ENCODE data around the gene GABBR2. TPM values are rescaled to one million over a fixed set of nuclear protein-coding genes. Genes with fewer than 3 reads are reported as not detected.

Gene GABBR2
- total and polyA plus RNA-seq, 9 of the 15 experiments (the other 6 are each of a cell fraction or from before 2014, with no cell fraction given) = 0.15 to 1.9 (median 0.32) TPM

DNA sequence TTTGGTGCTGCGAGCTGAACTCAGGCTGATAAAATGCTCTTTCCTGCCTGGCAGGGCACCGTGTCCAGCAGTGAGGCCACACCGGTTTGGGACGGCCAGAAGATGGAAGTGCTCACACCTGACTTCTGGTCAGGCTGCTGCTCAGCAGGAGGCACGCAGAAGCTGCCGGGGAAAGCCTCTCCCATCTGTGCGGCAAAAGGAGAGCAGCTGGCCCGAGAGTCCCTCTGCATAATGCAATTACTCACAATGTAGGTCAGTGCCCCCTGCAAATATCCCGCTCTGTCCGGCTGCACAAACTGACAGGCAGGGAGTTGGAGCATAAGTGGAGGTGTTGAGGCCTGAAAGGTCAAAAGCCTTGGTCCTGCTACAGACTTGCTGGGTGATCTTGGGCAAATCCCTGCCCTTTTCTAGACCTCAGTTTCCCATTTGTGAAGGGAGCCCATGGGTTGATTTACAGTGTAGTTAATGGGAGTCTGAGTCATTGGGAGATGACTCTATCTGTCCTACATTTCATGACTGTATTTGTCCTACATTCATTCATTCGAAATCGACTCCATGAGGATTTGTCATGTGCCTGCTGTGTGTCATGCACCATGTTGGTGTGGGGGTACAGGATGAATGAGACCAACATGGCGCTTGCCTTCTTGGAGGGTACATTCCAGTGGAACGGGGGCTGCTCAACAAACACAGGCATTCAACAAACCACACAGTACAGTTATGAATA, 391.4 kb downstream of the GABBR2 start (continued):
- TF ChIP-seq, protein P1, sequence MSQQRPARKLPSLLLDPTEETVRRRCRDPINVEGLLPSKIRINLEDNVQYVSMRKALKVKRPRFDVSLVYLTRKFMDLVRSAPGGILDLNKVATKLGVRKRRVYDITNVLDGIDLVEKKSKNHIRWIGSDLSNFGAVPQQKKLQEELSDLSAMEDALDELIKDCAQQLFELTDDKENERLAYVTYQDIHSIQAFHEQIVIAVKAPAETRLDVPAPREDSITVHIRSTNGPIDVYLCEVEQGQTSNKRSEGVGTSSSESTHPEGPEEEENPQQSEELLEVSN (IDR thresholded peaks at IDR 0.05; ENCODE audit: borderline replicate concordance in 1 of 2, extremely low read depth in 1 of 2, insufficient read depth in 1 of 2, insufficient read length in 1 of 2, low read depth in 1 of 2, low read length in 1 of 2, poor library complexity in 1 of 2, severe bottlenecking in 1 of 2) = peak in 1 of 2 experiments; percentile 16
- 0 out of 4 replicates have a peak, but pooled peaks of 1 of the 2 experiments have one; percentile 28 for TF ChIP-seq SIN3A (IDR thresholded peaks at IDR 0.05; ENCODE audit: borderline replicate concordance in 2 of 2, control insufficient read depth in 1 of 2, low read depth in 2 of 2, low read length in 2 of 2)

DNA sequence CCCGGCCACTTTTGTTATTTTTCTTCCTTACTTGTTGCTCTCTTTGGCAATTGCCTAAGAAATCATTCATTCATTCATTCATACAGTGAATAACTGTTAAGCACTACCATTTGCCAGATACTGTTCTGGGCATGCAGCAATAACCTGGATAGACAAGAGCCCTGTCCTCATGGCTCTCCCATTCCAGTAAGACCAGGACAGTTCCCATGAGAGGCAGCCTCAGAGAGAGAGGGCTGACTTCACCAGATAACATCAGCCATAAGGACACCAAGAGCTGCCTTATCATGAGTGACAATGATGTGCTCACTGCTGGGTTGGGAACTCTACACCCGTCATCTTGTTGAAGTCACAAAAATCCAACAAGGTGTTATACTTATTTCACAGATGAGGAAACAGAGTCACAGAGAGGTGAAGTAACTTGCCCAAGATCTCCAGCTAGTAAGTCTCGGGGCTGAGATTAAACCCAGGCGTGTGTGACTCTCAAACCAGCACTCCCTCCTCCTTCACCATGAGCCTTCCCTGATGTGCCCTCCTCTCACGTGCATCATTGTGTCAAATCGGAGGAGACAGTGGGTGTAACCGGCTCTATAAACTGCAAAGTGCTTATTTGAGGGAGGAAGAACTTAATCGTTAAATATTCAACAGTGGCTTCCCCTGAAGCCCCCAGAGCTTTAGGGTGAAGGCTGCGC, 392.1 kb downstream of the GABBR2 start:
- in situ Hi-C loops (cut with MboI) = loop anchor here (10.0 to 25.0 kb wide), 2 partner anchors 221 to 458 kb away; no protein-coding TSS in a partner anchor
- POLR2A ChIA-PET = interaction anchor here (0.6 to 1.0 kb wide), 2 partner anchors 21 to 82 kb away, joined by 3 to 4 read pairs; no protein-coding TSS in a partner anchor
- TF ChIP-seq TOE1 (IDR thresholded peaks at IDR 0.05; ENCODE audit: borderline replicate concordance) (no peak), TOE1 (CRISPR knock-in tag; IDR thresholded peaks at IDR 0.05; ENCODE audit: borderline replicate concordance, low read depth) (no peak), MCM2 (IDR thresholded peaks at IDR 0.05; ENCODE audit: low read depth) (no peak), YY1 (IDR thresholded peaks at IDR 0.05; ENCODE audit: borderline replicate concordance in 1 of 3, control insufficient read depth in 1 of 3, extremely low read depth in 1 of 3, insufficient read depth in 3 of 3, insufficient read length in 1 of 3, insufficient replicate concordance in 2 of 3, low read depth in 1 of 3, low read length in 2 of 3) (no peak), SREBF2 (CRISPR knock-in tag; IDR thresholded peaks at IDR 0.05) (no peak), YBX1 (IDR thresholded peaks at IDR 0.05) (no peak), MAFG (tag; conservative IDR thresholded peaks at IDR 0.05) (no peak), E2F8 (IDR thresholded peaks at IDR 0.05; ENCODE audit: low read depth, partially characterized antibody) (no peak), SRSF3 (IDR thresholded peaks at IDR 0.05; ENCODE audit: insufficient read depth, low read length) (no peak)

More for the DNA sequence above, 392.1 kb downstream of the GABBR2 start:
- Histone ChIP-seq H3K9ac (ENCODE audit: insufficient read depth in 1 of 2, low read depth in 2 of 2, low read length in 2 of 2) (peak overlapping the region in 1 of 2 experiments; percentile 70; a peak in 1 of 4 replicates), H3K79me2 (ENCODE audit: control insufficient read depth, insufficient read depth, low read length) (no peaks in the 10 kb centered on the region), H3K4me3 (no peak overlapping the region), H3K4me2 (ENCODE audit: insufficient read depth, low read length) (0 out of 2 replicates have a peak overlapping the region, but pooled peaks have one; percentile 30), H3K9me3 (replicated peaks; ENCODE audit: control insufficient read depth, insufficient read depth, low read depth, low read length) (no peaks in the 10 kb centered on the region), H3K27ac (ENCODE audit: extremely low read depth, low read depth, low read length) (no peak overlapping the region), H4K20me1 (replicated peaks; ENCODE audit: control insufficient read depth, insufficient read depth, low read length) (no peaks in the 10 kb centered on the region), H2AFZ (ENCODE audit: low read depth, low read length) (0 out of 2 replicates have a peak overlapping the region, but pooled peaks have one; percentile 25), H3K27me3 (ENCODE audit: control insufficient read depth in 2 of 2, insufficient read depth in 2 of 2, low read length in 2 of 2) (no peaks in the 10 kb centered on the region), H3K4me1 (replicated peaks in 1 of 2; ENCODE audit: control insufficient read depth in 2 of 2, insufficient read depth in 2 of 2, low read length in 2 of 2) (peaks cover 52 to 60% of the 10 kb centered on the region in 2 experiments), H3K9me1 (ENCODE audit: control insufficient read depth, insufficient read depth, low read length) (no peaks in the 10 kb centered on the region), H3K36me3 (ENCODE audit: control insufficient read depth, insufficient read depth, low read length) (no peaks in the 10 kb centered on the region)
- ATAC-seq (peak; percentile 20), DNase-seq (ENCODE audit: extremely low read depth in 1 of 4, low spot score in 3 of 4) (peak; percentile 49 to 63 (median 56)), FAIRE-seq (peak; percentile 78)
- intact Hi-C loops (cut with micrococcal nuclease) = loop anchor here (2.0 to 10.0 kb wide), 4 partner anchors 48 to 258 kb away; no protein-coding TSS in a partner anchor
- BruUV-seq (replicated peaks) = no TSS peak
- 43% methylated on average over 9 of the region's 9 CpGs for WGBS (ENCODE audit: insufficient coverage, low coverage, missing lambda C conversion rate)
- CTCF ChIA-PET (ENCODE audit: low intra/inter-chr PET ratio) = interaction anchor here (0.5 to 0.7 kb wide), 2 partner anchors 50 to 459 kb away, joined by 3 to 4 read pairs; no protein-coding TSS in a partner anchor

All from K562 (cell line).